ENCODE results near the gene SERP1. TPM values are rescaled to one million over a fixed set of nuclear protein-coding genes. Genes with fewer than 3 reads are reported as not detected.

Gene SERP1
- total RNA-seq: 100 to 1,000 TPM in 3 of 4 donors, 10 to 100 TPM in 1; 96.9 to 341 (median 275) TPM

DNA sequence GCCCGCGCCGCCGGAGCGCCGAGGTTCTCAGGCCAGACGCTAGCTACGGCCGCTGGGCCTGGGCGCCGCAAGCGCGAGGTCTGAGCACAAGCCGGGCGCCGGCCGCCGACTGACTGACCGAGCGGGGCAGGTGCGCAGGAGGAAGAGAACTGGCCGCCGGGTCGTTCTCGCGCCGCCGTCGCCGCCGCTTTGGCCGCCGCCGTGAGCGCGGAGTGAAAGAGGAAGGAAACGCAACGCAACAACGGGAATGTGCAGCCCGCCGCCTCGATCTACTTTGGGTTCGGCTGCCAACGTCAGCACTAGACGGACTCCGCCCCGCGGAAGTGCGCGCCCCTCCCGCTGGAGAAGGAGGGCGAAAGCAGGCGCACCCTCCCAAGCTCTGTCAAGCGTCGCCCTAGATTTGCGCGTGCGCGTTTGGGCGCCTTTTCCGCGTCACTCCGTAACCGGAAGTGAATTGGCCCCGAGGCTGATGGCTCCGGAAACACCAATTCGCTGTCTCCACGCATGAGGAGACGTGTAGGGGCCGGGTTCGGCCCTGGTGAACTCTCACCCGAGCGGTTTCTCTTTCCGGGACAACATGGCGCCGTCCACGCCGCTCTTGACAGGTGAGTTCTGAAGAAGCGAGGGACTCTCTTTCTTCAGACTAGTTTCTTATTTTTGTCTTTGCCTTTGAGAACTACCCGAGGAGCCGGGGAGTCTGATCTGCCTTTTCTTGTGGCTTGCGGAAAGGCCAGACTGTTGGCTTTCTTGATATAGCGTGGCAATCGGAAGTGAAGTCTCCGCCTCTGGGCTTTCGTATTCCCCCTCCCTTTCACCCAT, at the start of gene SERP1, which contains the start of gene EIF2A:
Gene SERP1 (minus strand): TSS at position 271 of the 819 bp plus-strand sequence. CDS start 361 bp downstream, outside the sequence.
Gene EIF2A (plus strand): TSS at position 562 of the 819 bp plus-strand sequence. CDS start 16 bp downstream, at position 578.
- peak within 1 kb of the TSS; percentile 96 to 100 (median 98) for H3K27ac ChIP-seq
- WGBS, 2 donors (ENCODE audit: low coverage in 1 of 2): 0 to 1% methylated on average over 2 to 31 of the region's 86 CpGs
- no peaks in the 10 kb centered on the region for H3K27me3 ChIP-seq
- in situ Hi-C loops (cut with MboI; ENCODE audit: low pct_ligation_motif_present in 1 of 4, low pct_unique_long_range_greater_than_20kb in 1 of 4, low sequenced_read_pairs in 3 of 4) (loop anchor here in 2 of 4 donors (25.0 kb wide), 2 partner anchors 166 to 316 kb away; partner anchors contain the start of gene ERICH6 (in 1 of the 2)), intact Hi-C loops (cut with DNase I; ENCODE audit: low total_unique reads) (loop anchor here (5.0 kb wide), 1 partner anchor 216 kb away; the partner anchor contains the start of gene SIAH2)
- H3K9me3 ChIP-seq: no peaks in the 10 kb centered on the region
- H3K4me1 ChIP-seq: peaks cover 20 to 38% (median 27%) of the 10 kb centered on the region in 4 donors
- peaks cover 0 to 13% (median 0%) of the 10 kb centered on the region in 4 donors for H3K36me3 ChIP-seq
- H3K4me3 ChIP-seq: peak within 1 kb of the TSS; percentile 67 to 94 (median 82)
- DNase-seq: peak; percentile 99
- no peak for TF ChIP-seq CTCF (IDR thresholded peaks at IDR 0.05)
- peak; percentile 99 to 100 (median 99) for TF ChIP-seq POLR2AphosphoS5 (IDR thresholded peaks at IDR 0.05)
- peak; percentile 99 for TF ChIP-seq POLR2A (IDR thresholded peaks at IDR 0.05)
- TF ChIP-seq EP300 (IDR thresholded peaks at IDR 0.05; ENCODE audit: low read depth): no peak

- in situ Hi-C loops (cut with MboI; ENCODE audit: low pct_ligation_motif_present in 1 of 4, low pct_unique_long_range_greater_than_20kb in 1 of 4, low sequenced_read_pairs in 3 of 4) (no loop called here), intact Hi-C loops (cut with DNase I; ENCODE audit: low total_unique reads) (no loop called here)
- TF ChIP-seq POLR2AphosphoS5 (IDR thresholded peaks at IDR 0.05) (no peak), EP300 (IDR thresholded peaks at IDR 0.05; ENCODE audit: low read depth) (no peak), CTCF (IDR thresholded peaks at IDR 0.05) (no peak), POLR2A (IDR thresholded peaks at IDR 0.05) (no peak)
- Histone ChIP-seq H3K27me3 (no peaks in the 10 kb centered on the region), H3K4me3 (no peak overlapping the region), H3K9me3 (no peaks in the 10 kb centered on the region), H3K36me3 (no peaks in the 10 kb centered on the region), H3K4me1 (no peaks in the 10 kb centered on the region), H3K27ac (no peak overlapping the region)
- WGBS, 2 donors (ENCODE audit: low coverage in 1 of 2): 82 to 94% methylated on average over 3 to 4 of the region's 4 CpGs
- DNase-seq: no peak
Measured at GRCh38 chr3:150594150-150594549, 47.9 kb upstream of the SERP1 start.

GRCh38 chr3:150589759-150590158, 43.5 kb upstream of the SERP1 start:
- in situ Hi-C loops (cut with MboI; ENCODE audit: low pct_ligation_motif_present in 1 of 4, low pct_unique_long_range_greater_than_20kb in 1 of 4, low sequenced_read_pairs in 3 of 4) (no loop called here), intact Hi-C loops (cut with DNase I; ENCODE audit: low total_unique reads) (no loop called here)
- TF ChIP-seq EP300 (IDR thresholded peaks at IDR 0.05; ENCODE audit: low read depth) (no peak), CTCF (IDR thresholded peaks at IDR 0.05) (no peak), POLR2A (IDR thresholded peaks at IDR 0.05) (no peak), POLR2AphosphoS5 (IDR thresholded peaks at IDR 0.05) (no peak)
- 62 to 75% methylated on average over 4 to 6 of the region's 6 CpGs for WGBS, 2 donors (ENCODE audit: low coverage in 1 of 2)
- H3K27ac ChIP-seq: no peak overlapping the region
- H3K4me1 ChIP-seq: no peaks in the 10 kb centered on the region
- no peak for DNase-seq
- no peaks in the 10 kb centered on the region for H3K9me3 ChIP-seq
- H3K27me3 ChIP-seq: no peaks in the 10 kb centered on the region
- peaks cover 0 to 11% (median 0%) of the 10 kb centered on the region in 4 donors for H3K36me3 ChIP-seq
- H3K4me3 ChIP-seq: no peak overlapping the region

DNA sequence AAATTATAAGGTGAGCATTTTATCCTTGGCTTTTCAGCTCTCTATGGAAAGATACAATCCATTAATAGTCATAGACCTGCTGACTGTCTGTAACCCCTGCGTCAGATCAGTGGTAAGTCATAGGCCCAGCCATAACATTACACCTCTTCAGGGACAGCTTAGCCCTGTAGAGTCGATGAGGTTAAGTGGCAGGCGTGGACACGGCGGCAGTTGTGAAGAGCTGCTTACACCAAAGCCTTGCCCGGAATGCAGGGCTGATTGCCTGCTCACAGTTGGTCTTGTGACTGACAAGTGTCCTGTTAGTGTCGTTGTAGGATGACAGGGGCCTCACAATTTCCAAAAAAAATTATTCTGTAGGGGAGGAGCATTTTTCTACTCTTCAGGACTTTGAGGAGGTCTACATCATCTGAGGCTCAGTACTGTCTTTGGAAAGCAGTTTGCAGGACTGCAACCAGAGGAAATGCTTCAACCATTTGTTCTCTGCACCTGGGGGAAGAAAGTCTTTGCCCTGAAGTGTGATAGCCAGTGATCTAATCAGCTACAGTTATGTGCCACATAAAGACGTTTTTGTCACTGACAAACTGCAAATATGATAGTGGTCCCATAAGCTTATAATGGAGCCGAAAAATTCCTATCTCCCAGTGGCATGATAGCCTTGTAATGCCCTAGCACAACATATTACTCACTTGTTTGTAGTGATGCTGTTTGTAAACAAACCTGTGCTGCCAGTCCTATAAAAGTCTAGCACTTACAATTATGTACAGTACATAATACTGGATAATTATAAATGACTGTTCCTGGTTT, 41.9 kb upstream of the SERP1 start:
- 68 to 78% methylated on average over 2 to 9 of the region's 9 CpGs for WGBS, 2 donors (ENCODE audit: low coverage in 1 of 2)
- Histone ChIP-seq H3K36me3 (peaks cover 0 to 24% (median 6%) of the 10 kb centered on the region in 4 donors), H3K4me3 (no peak overlapping the region), H3K4me1 (no peaks in the 10 kb centered on the region), H3K27me3 (no peaks in the 10 kb centered on the region), H3K9me3 (no peaks in the 10 kb centered on the region), H3K27ac (no peak overlapping the region)
- in situ Hi-C loops (cut with MboI; ENCODE audit: low pct_ligation_motif_present in 1 of 4, low pct_unique_long_range_greater_than_20kb in 1 of 4, low sequenced_read_pairs in 3 of 4) (no loop called here), intact Hi-C loops (cut with DNase I; ENCODE audit: low total_unique reads) (no loop called here)
- DNase-seq: no peak
- TF ChIP-seq CTCF (IDR thresholded peaks at IDR 0.05) (no peak), POLR2A (IDR thresholded peaks at IDR 0.05) (no peak), EP300 (IDR thresholded peaks at IDR 0.05; ENCODE audit: low read depth) (no peak), POLR2AphosphoS5 (IDR thresholded peaks at IDR 0.05) (no peak)

Measured in transverse colon (tissue), 4 donors.